ENCODE data around the gene DET1.
"Not testable (repeated sequence)": the region's sequence is repeated elsewhere in the genome, so short reads cannot be mapped to it uniquely, and the experiment has no call there.

DET1 gene

DNA sequence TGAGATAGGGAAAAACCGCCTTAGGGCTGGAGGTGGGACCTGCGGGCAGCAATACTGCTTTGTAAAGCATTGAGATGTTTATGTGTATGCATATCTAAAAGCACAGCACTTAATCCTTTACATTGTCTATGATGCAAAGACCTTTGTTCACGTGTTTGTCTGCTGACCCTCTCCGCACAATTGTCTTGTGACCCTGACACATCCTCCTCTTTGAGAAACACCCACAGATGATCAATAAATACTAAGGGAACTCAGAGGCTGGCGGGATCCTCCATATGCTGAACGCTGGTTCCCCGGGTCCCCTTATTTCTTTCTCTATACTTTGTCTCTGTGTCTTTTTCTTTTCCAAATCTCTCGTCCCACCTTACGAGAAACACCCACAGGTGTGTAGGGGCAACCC is 5.4 kb downstream of the DET1 start:
- H3K18ac ChIP-seq (ENCODE audit: low read depth in 1 of 2, low read length in 2 of 2); H3K9me3 ChIP-seq (ENCODE audit: control insufficient read depth, low read length); H3K36me3 ChIP-seq (ENCODE audit: control insufficient read depth in 1 of 2, insufficient read depth in 2 of 2, low read depth in 1 of 2, low read length in 2 of 2); H3K27ac ChIP-seq (ENCODE audit: low read length, poor library complexity, severe bottlenecking); H3K14ac ChIP-seq (ENCODE audit: low read length in 2 of 2); H3K4ac ChIP-seq (ENCODE audit: low read depth in 1 of 2, low read length in 2 of 2); H2AFZ ChIP-seq (ENCODE audit: low read depth, low read length); H4K8ac ChIP-seq (ENCODE audit: low read length); H3K4me3 ChIP-seq (ENCODE audit: insufficient read depth in 1 of 2, low read depth in 1 of 2, low read length in 2 of 2); H3K27me3 ChIP-seq (ENCODE audit: control insufficient read depth in 1 of 2, insufficient read depth in 1 of 2, low read length in 2 of 2); H3K9ac ChIP-seq (ENCODE audit: low read length); H2BK15ac ChIP-seq (ENCODE audit: low read depth, poor library complexity, severe bottlenecking); H3K4me2 ChIP-seq (ENCODE audit: low read length, poor library complexity, severe bottlenecking); H3K23ac ChIP-seq (ENCODE audit: low read length in 2 of 2); H4K91ac ChIP-seq (ENCODE audit: low read length); H2BK120ac ChIP-seq (ENCODE audit: low read depth, low read length); H2AK5ac ChIP-seq (ENCODE audit: low read length, severe bottlenecking); H3K4me1 ChIP-seq (ENCODE audit: control insufficient read depth, insufficient read depth, low read depth, low read length); H2BK12ac ChIP-seq (ENCODE audit: low read length in 2 of 2); DNase-seq; H2BK5ac ChIP-seq (ENCODE audit: low read depth, low read length, poor library complexity, severe bottlenecking): not testable (repeated sequence)
- 80% methylated on average over 6 of the region's 9 CpGs for WGBS
- H3K79me1 ChIP-seq (replicated peaks; ENCODE audit: low read length, poor library complexity, severe bottlenecking), result peaks cover 16% of the 10 kb centered on the region

DNA sequence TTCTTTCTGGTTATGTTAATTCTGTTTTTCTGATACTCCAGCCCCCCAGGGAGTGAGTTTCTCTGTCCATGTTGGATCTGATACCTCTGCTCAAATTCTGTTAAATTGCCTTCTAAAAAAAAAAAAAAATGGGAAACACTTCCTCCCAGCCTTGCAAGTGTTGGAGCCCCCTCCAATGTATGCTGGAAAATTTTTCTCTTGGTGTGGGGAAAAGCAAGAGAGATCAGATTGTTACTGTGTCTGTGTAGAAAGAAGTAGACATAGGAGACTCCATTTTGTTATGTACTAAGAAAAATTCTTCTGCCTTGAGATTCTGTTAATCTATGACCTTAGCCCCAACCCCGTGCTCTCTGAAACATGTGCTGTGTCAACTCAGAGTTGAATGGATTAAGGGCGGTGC is 6.1 kb downstream of the DET1 start:
- not testable (repeated sequence) for H3K18ac ChIP-seq (ENCODE audit: low read depth in 1 of 2, low read length in 2 of 2); H4K8ac ChIP-seq (ENCODE audit: low read length); H3K27ac ChIP-seq (ENCODE audit: low read length, poor library complexity, severe bottlenecking); H2BK15ac ChIP-seq (ENCODE audit: low read depth, poor library complexity, severe bottlenecking); H3K14ac ChIP-seq (ENCODE audit: low read length in 2 of 2); H2AK5ac ChIP-seq (ENCODE audit: low read length, severe bottlenecking); H3K9ac ChIP-seq (ENCODE audit: low read length); H3K36me3 ChIP-seq (ENCODE audit: control insufficient read depth in 1 of 2, insufficient read depth in 2 of 2, low read depth in 1 of 2, low read length in 2 of 2); H2BK120ac ChIP-seq (ENCODE audit: low read depth, low read length); H3K9me3 ChIP-seq (ENCODE audit: control insufficient read depth, low read length); H4K91ac ChIP-seq (ENCODE audit: low read length); H3K4ac ChIP-seq (ENCODE audit: low read depth in 1 of 2, low read length in 2 of 2); H2BK12ac ChIP-seq (ENCODE audit: low read length in 2 of 2); H3K4me2 ChIP-seq (ENCODE audit: low read length, poor library complexity, severe bottlenecking); H2AFZ ChIP-seq (ENCODE audit: low read depth, low read length); H3K27me3 ChIP-seq (ENCODE audit: control insufficient read depth in 1 of 2, insufficient read depth in 1 of 2, low read length in 2 of 2); DNase-seq; H3K23ac ChIP-seq (ENCODE audit: low read length in 2 of 2); H2BK5ac ChIP-seq (ENCODE audit: low read depth, low read length, poor library complexity, severe bottlenecking); H3K4me3 ChIP-seq (ENCODE audit: insufficient read depth in 1 of 2, low read depth in 1 of 2, low read length in 2 of 2); H3K4me1 ChIP-seq (ENCODE audit: control insufficient read depth, insufficient read depth, low read depth, low read length)
- H3K79me1 ChIP-seq (replicated peaks; ENCODE audit: low read length, poor library complexity, severe bottlenecking), result peaks cover 16% of the 10 kb centered on the region
- WGBS, result no CpG with 5 or more reads among the region's 2 CpGs

DNA sequence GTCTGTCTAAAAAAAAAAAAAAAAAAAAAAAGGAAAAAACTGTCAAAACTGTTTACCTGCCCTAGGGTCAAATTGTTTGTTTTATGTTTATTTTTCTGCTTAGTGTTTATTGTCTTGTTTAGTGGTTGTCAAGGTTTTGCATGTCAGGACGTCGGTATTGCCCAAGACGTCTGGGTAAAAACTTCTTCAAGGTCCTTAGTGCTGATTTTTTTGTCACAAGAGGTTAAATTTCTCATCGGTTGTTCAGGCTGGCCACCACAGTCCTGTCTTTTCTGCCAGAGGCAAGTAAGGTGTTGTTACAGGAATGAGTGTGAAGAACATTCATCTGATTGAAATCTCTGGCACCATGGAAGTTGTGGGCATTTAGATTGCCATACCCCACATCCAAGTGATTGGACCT is 7.0 kb downstream of the DET1 start:
- Histone ChIP-seq H3K4me3 (ENCODE audit: insufficient read depth in 1 of 2, low read depth in 1 of 2, low read length in 2 of 2) (no peak overlapping the region), H2BK5ac (ENCODE audit: low read depth, low read length, poor library complexity, severe bottlenecking) (no peak overlapping the region), H2AFZ (ENCODE audit: low read depth, low read length) (no peak overlapping the region), H3K9ac (ENCODE audit: low read length) (no peak overlapping the region), H3K36me3 (ENCODE audit: control insufficient read depth in 1 of 2, insufficient read depth in 2 of 2, low read depth in 1 of 2, low read length in 2 of 2) (peaks cover 0 to 3% of the 10 kb centered on the region in 2 experiments), H2BK12ac (ENCODE audit: low read length in 2 of 2) (no peak overlapping the region), H3K27ac (ENCODE audit: low read length, poor library complexity, severe bottlenecking) (no peak overlapping the region), H3K79me1 (replicated peaks; ENCODE audit: low read length, poor library complexity, severe bottlenecking) (peaks cover 14% of the 10 kb centered on the region), H2AK5ac (ENCODE audit: low read length, severe bottlenecking) (no peak overlapping the region), H4K91ac (ENCODE audit: low read length) (no peak overlapping the region), H2BK15ac (ENCODE audit: low read depth, poor library complexity, severe bottlenecking) (no peak overlapping the region), H3K9me3 (ENCODE audit: control insufficient read depth, low read length) (no peaks in the 10 kb centered on the region), H4K8ac (ENCODE audit: low read length) (no peak overlapping the region), H3K4ac (ENCODE audit: low read depth in 1 of 2, low read length in 2 of 2) (no peak overlapping the region), H3K14ac (ENCODE audit: low read length in 2 of 2) (no peak overlapping the region), H3K4me2 (ENCODE audit: low read length, poor library complexity, severe bottlenecking) (no peak overlapping the region), H3K23ac (ENCODE audit: low read length in 2 of 2) (no peak overlapping the region), H2BK120ac (ENCODE audit: low read depth, low read length) (no peak overlapping the region), H3K4me1 (ENCODE audit: control insufficient read depth, insufficient read depth, low read depth, low read length) (no peaks in the 10 kb centered on the region), H3K18ac (ENCODE audit: low read depth in 1 of 2, low read length in 2 of 2) (no peak overlapping the region), H3K27me3 (ENCODE audit: control insufficient read depth in 1 of 2, insufficient read depth in 1 of 2, low read length in 2 of 2) (no peaks in the 10 kb centered on the region)
- DNase-seq, result peak; percentile 72
- 68% methylated on average over 4 of the region's 4 CpGs for WGBS

DNA sequence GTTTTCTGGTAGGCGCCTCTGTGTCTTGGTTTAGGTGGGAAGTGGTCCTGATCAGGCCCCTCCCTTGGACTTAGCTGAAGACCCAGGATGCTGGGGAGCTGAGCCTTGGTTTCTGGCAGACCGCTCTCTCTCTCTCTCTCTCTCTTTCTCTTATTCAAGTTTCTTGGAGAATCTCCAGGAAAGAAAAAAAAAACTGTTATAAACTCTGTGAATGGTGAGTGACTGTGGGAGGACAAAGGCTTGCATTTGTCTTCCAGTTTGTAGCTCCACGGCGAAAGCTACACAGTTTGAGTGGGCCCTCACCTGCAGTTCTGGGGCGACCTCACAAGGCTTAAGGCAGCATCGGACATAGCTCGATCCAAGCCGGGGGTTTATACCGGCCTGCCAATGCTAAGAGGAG is 7.5 kb downstream of the DET1 start:
- Histone ChIP-seq H3K4me3 (ENCODE audit: insufficient read depth in 1 of 2, low read depth in 1 of 2, low read length in 2 of 2) (no peak overlapping the region), H3K4me2 (ENCODE audit: low read length, poor library complexity, severe bottlenecking) (no peak overlapping the region), H4K91ac (ENCODE audit: low read length) (no peak overlapping the region), H3K27me3 (ENCODE audit: control insufficient read depth in 1 of 2, insufficient read depth in 1 of 2, low read length in 2 of 2) (no peaks in the 10 kb centered on the region), H3K23ac (ENCODE audit: low read length in 2 of 2) (no peak overlapping the region), H3K9ac (ENCODE audit: low read length) (no peak overlapping the region), H2BK15ac (ENCODE audit: low read depth, poor library complexity, severe bottlenecking) (no peak overlapping the region), H3K79me1 (replicated peaks; ENCODE audit: low read length, poor library complexity, severe bottlenecking) (peaks cover 12% of the 10 kb centered on the region), H3K27ac (ENCODE audit: low read length, poor library complexity, severe bottlenecking) (no peak overlapping the region), H3K36me3 (ENCODE audit: control insufficient read depth in 1 of 2, insufficient read depth in 2 of 2, low read depth in 1 of 2, low read length in 2 of 2) (no peaks in the 10 kb centered on the region), H3K9me3 (ENCODE audit: control insufficient read depth, low read length) (no peaks in the 10 kb centered on the region), H3K18ac (ENCODE audit: low read depth in 1 of 2, low read length in 2 of 2) (no peak overlapping the region), H2BK5ac (ENCODE audit: low read depth, low read length, poor library complexity, severe bottlenecking) (no peak overlapping the region), H2BK120ac (ENCODE audit: low read depth, low read length) (no peak overlapping the region), H3K4ac (ENCODE audit: low read depth in 1 of 2, low read length in 2 of 2) (no peak overlapping the region), H2AFZ (ENCODE audit: low read depth, low read length) (no peak overlapping the region), H3K14ac (ENCODE audit: low read length in 2 of 2) (no peak overlapping the region), H2BK12ac (ENCODE audit: low read length in 2 of 2) (no peak overlapping the region), H4K8ac (ENCODE audit: low read length) (no peak overlapping the region), H3K4me1 (ENCODE audit: control insufficient read depth, insufficient read depth, low read depth, low read length) (no peaks in the 10 kb centered on the region), H2AK5ac (ENCODE audit: low read length, severe bottlenecking) (no peak overlapping the region)
- 94% methylated on average over 8 of the region's 9 CpGs for WGBS
- DNase-seq, result no peak
